Suprapubic skin (tissue), 4 donors: ENCODE results near the gene RRBP1.

Experiments used
- EP300 ChIP-seq: sonication (generic); formaldehyde crosslinking; IDR thresholded peaks from one replicate; pipeline ENCODE4 v1.6.1; 2017; ENCODE audit warnings: antibody characterized with exemption
- POLR2A ChIP-seq, 2 donors: fragments of 450-650 bp; IDR thresholded peaks; one replicate each; pipeline ENCODE4 v1.6.1; 2017; ENCODE audit warnings: antibody characterized with exemption in 2 of 2, mild to moderate bottlenecking in 2 of 2, moderate library complexity in 2 of 2
- POLR2AphosphoS5 ChIP-seq, 3 donors: sonication (generic); formaldehyde crosslinking; IDR thresholded peaks; one replicate each; pipeline ENCODE4 v1.6.1; 2017; ENCODE audit warnings: antibody characterized with exemption in 3 of 3
- TF ChIP-seq, protein P1 (sequence below), 2 donors: fragments of 200-600 bp in 1 of 2; fragments of 450-650 bp in 1 of 2; sonication (generic) in 1 of 2; IDR thresholded peaks; one replicate each; pipeline ENCODE4 v1.5.1; 2016 to 2019; ENCODE audit warnings: antibody characterized with exemption in 2 of 2, mild to moderate bottlenecking in 1 of 2, moderate library complexity in 1 of 2

DNA sequence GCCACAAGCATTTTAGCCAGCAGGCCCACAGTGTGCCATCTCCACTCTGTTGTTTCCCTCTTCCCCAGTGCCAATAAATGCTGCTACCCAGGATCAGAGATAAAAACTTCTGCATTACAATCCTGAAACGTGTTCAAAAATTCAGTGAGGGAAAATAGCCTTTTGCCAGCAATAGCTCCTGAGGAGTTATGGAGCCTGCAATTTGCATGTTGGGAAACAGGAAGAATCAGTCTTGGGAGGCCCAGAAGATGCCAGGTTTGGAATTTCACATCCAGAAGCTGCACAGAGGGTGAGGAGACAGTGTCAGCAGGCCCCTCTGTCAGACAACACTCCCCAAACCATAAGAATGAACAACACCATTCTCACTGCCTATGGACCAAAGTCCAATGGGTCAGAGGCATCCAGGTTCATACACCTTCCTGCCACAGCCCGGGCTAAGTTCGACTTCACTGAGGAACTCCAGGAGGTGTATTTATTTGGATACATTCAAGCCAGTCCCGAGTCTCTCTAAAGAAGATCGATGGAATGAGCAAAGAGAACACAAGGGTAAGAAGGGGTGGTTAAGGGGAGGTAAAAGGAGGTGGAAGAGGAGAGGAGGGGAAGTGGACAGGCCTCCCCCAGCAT, 20.8 kb downstream of the RRBP1 start:
- TF ChIP-seq, protein P1, sequence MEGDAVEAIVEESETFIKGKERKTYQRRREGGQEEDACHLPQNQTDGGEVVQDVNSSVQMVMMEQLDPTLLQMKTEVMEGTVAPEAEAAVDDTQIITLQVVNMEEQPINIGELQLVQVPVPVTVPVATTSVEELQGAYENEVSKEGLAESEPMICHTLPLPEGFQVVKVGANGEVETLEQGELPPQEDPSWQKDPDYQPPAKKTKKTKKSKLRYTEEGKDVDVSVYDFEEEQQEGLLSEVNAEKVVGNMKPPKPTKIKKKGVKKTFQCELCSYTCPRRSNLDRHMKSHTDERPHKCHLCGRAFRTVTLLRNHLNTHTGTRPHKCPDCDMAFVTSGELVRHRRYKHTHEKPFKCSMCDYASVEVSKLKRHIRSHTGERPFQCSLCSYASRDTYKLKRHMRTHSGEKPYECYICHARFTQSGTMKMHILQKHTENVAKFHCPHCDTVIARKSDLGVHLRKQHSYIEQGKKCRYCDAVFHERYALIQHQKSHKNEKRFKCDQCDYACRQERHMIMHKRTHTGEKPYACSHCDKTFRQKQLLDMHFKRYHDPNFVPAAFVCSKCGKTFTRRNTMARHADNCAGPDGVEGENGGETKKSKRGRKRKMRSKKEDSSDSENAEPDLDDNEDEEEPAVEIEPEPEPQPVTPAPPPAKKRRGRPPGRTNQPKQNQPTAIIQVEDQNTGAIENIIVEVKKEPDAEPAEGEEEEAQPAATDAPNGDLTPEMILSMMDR (IDR thresholded peaks at IDR 0.05), result no peak
- TF ChIP-seq EP300 (no peak), POLR2A (IDR thresholded peaks at IDR 0.05) (no peak), POLR2AphosphoS5 (IDR thresholded peaks at IDR 0.05) (no peak)
